ENCODE results near the gene SIT1.

- no peak for TF ChIP-seq CTCF (IDR thresholded peaks at IDR 0.05)
- TF ChIP-seq POLR2A (IDR thresholded peaks at IDR 0.05) = no peak
Observed at GRCh38 chr9:35689542-35690293, 39.0 kb upstream of the SIT1 start, which contains the start of gene TPM2.
